Ovary (tissue), 3 donors: ENCODE measurements around the gene ZNF577.

Experiments
- CTCF ChIP-seq, 3 donors: fragments of 450-650 bp in 2 of 3; fragments of 200-600 bp in 1 of 3; IDR thresholded peaks; one replicate each; pipeline versions ENCODE4 v1.5.1 to v1.8.0; 2016 to 2022; ENCODE audit warnings: antibody characterized with exemption in 3 of 3, mild to moderate bottlenecking in 1 of 3
- EP300 ChIP-seq: sonication (generic); formaldehyde crosslinking; IDR thresholded peaks from one replicate; pipeline ENCODE4 v1.6.1; 2017; ENCODE audit warnings: antibody characterized with exemption
- POLR2A ChIP-seq: fragments of 450-650 bp; IDR thresholded peaks from one replicate; pipeline ENCODE4 v1.6.1; 2017; ENCODE audit warnings: antibody characterized with exemption, mild to moderate bottlenecking, moderate library complexity
- donor health status: DM: no; HTN: no; CAD: no.

GRCh38 chr19:51931921-51932320 lies 44.2 kb upstream of the ZNF577 start:
- TF ChIP-seq CTCF (IDR thresholded peaks at IDR 0.05), result no peak
- no peak for TF ChIP-seq EP300
- TF ChIP-seq POLR2A, result no peak
